ENCODE data around the gene PRKCA. TPM values are rescaled to one million over a fixed set of nuclear protein-coding genes. Genes with fewer than 3 reads are reported as not detected.
"Not testable (repeated sequence)": the region's sequence is repeated elsewhere in the genome, so short reads cannot be mapped to it uniquely, and the experiment has no call there.

PRKCA gene
- total RNA-seq, 1 experiment from 2014 or later = 4.4 TPM

DNA sequence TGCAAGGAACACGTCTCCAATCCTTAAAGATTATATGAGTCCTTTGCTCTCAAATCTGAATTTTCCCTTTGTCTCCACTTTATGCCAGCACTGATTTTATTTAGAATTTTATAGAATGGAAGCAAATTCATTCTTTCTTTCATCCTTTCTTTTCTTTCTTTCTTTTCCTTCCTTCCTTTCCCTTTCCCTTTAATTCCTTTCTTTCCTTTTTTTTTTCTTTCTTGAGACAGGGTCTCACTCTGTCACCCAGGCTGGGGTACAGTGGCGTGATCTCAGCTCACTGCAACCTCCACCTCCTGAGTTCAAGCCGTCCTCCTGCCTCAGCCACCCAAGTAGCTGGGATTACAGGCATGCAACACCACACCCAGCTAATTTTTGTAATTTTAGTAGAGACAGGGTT lies 187.2 kb downstream of the PRKCA start:
- not testable (repeated sequence) for H3K9ac ChIP-seq (ENCODE audit: low read length); H4K20me1 ChIP-seq (ENCODE audit: insufficient read depth, low read depth, low read length); H3K27me3 ChIP-seq (ENCODE audit: low read length); H3K4me3 ChIP-seq (ENCODE audit: low read length); DNase-seq; H3K9me3 ChIP-seq (ENCODE audit: low read length); H3K4me2 ChIP-seq (ENCODE audit: low read depth, low read length, poor library complexity, severe bottlenecking); H3K9me2 ChIP-seq (replicated peaks; ENCODE audit: insufficient read depth, low read length); H3K27ac ChIP-seq (ENCODE audit: low read length); H3K79me2 ChIP-seq (ENCODE audit: low read length); H3K36me3 ChIP-seq (ENCODE audit: insufficient read depth, low read length); H2AFZ ChIP-seq (ENCODE audit: low read length)
- H3K4me1 ChIP-seq (ENCODE audit: low read length) = peaks cover 14% of the 10 kb centered on the region

DNA sequence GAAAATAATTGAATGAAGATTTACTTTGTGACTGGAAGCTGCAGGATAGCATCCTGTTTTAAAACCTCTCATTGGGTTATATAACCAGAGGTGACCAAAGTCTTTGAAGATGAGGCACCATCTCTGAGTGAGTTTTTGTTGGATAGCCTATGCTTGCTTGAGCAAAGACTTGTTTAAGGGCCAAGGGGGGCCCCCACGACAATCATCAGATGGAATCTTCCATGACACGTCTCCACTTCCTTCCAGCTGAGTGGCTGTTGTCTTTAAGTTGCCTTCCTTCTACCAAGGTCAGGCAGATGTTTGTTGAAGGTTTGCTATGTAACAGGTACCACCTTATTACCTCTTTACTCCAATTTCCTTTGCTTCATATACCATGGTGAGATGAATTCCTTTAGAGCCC lies 188.8 kb downstream of the PRKCA start:
- no peak for DNase-seq
- no peak overlapping the region for H3K27ac ChIP-seq (ENCODE audit: low read length)

DNA sequence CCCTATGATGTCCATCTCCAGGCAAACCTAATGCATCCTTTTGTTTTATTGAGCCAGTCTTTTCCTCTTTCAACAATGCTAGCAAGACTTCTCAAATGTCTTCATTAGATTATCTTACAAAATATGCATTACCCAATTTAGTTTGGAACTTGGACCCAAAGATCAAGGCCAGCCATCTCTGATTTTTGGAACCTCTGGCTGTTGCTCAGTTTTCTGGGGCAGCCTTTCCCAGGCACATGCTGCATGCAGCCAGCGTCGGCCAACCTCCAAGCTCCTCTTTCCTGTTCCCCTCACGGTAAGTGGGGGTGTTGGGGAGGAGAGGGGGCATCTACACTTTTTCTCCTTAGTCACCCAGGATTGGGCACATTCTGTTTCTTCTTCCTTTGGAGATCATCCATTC lies 189.3 kb downstream of the PRKCA start:
- no peaks in the 10 kb centered on the region for H3K79me2 ChIP-seq (ENCODE audit: low read length)
- no peaks in the 10 kb centered on the region for H3K9me2 ChIP-seq (replicated peaks; ENCODE audit: insufficient read depth, low read length)
- H3K4me2 ChIP-seq (ENCODE audit: low read depth, low read length, poor library complexity, severe bottlenecking) = no peak overlapping the region
- H3K27me3 ChIP-seq (ENCODE audit: low read length) = no peaks in the 10 kb centered on the region
- H3K4me3 ChIP-seq (ENCODE audit: low read length) = no peak overlapping the region
- H4K20me1 ChIP-seq (ENCODE audit: insufficient read depth, low read depth, low read length) = no peaks in the 10 kb centered on the region
- H3K36me3 ChIP-seq (ENCODE audit: insufficient read depth, low read length) = no peaks in the 10 kb centered on the region
- H2AFZ ChIP-seq (ENCODE audit: low read length) = no peak overlapping the region
- H3K27ac ChIP-seq (ENCODE audit: low read length) = no peak overlapping the region
- H3K9me3 ChIP-seq (ENCODE audit: low read length) = no peaks in the 10 kb centered on the region
- no peak overlapping the region for H3K9ac ChIP-seq (ENCODE audit: low read length)
- peaks cover 3% of the 10 kb centered on the region; the same call in 1 of the 2 replicates for H3K4me1 ChIP-seq (ENCODE audit: low read length)
- no peak for DNase-seq

More for the DNA sequence above, 188.8 kb downstream of the PRKCA start:
- no peaks in the 10 kb centered on the region for H3K27me3 ChIP-seq (ENCODE audit: low read length)
- no peak overlapping the region for H3K4me3 ChIP-seq (ENCODE audit: low read length)
- H3K9me3 ChIP-seq (ENCODE audit: low read length) = no peaks in the 10 kb centered on the region
- no peaks in the 10 kb centered on the region for H3K36me3 ChIP-seq (ENCODE audit: insufficient read depth, low read length)
- no peak overlapping the region for H3K4me2 ChIP-seq (ENCODE audit: low read depth, low read length, poor library complexity, severe bottlenecking)
- no peaks in the 10 kb centered on the region for H3K9me2 ChIP-seq (replicated peaks; ENCODE audit: insufficient read depth, low read length)
- H3K4me1 ChIP-seq (ENCODE audit: low read length) = peaks cover 3% of the 10 kb centered on the region; the same call in 1 of the 2 replicates
- H4K20me1 ChIP-seq (ENCODE audit: insufficient read depth, low read depth, low read length) = no peaks in the 10 kb centered on the region
- no peak overlapping the region for H2AFZ ChIP-seq (ENCODE audit: low read length)
- no peaks in the 10 kb centered on the region for H3K79me2 ChIP-seq (ENCODE audit: low read length)
- H3K9ac ChIP-seq (ENCODE audit: low read length) = no peak overlapping the region

DNA sequence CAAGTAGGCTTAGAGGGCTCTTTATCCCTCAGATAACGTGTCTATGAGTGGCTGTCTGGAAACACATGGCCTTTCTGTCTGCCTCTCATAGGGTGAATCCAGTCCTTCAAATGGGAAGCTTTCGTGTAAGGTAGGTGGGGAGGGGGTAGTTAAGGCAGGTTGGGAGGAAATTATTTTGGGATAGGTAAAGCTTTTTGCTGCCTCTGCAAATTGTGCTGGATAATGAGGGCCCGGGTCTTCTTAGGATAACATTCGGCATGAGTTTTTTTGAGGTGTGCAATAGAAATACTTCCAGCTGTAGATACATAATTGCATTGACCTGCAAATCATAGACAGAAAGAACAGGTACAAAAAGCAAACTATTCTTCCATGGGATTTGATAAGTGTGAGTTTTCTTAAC lies 189.7 kb downstream of the PRKCA start:
- no peaks in the 10 kb centered on the region for H3K79me2 ChIP-seq (ENCODE audit: low read length)
- no peak overlapping the region for H3K9ac ChIP-seq (ENCODE audit: low read length)
- H3K27ac ChIP-seq (ENCODE audit: low read length) = no peak overlapping the region
- H2AFZ ChIP-seq (ENCODE audit: low read length) = no peak overlapping the region
- no peaks in the 10 kb centered on the region for H4K20me1 ChIP-seq (ENCODE audit: insufficient read depth, low read depth, low read length)
- no peaks in the 10 kb centered on the region for H3K36me3 ChIP-seq (ENCODE audit: insufficient read depth, low read length)
- H3K4me3 ChIP-seq (ENCODE audit: low read length) = no peak overlapping the region
- H3K9me3 ChIP-seq (ENCODE audit: low read length) = no peaks in the 10 kb centered on the region
- peaks cover 3% of the 10 kb centered on the region; the same call in 1 of the 2 replicates for H3K4me1 ChIP-seq (ENCODE audit: low read length)
- H3K27me3 ChIP-seq (ENCODE audit: low read length) = no peaks in the 10 kb centered on the region
- DNase-seq = no peak
- no peaks in the 10 kb centered on the region for H3K9me2 ChIP-seq (replicated peaks; ENCODE audit: insufficient read depth, low read length)
- H3K4me2 ChIP-seq (ENCODE audit: low read depth, low read length, poor library complexity, severe bottlenecking) = no peak overlapping the region

DNA sequence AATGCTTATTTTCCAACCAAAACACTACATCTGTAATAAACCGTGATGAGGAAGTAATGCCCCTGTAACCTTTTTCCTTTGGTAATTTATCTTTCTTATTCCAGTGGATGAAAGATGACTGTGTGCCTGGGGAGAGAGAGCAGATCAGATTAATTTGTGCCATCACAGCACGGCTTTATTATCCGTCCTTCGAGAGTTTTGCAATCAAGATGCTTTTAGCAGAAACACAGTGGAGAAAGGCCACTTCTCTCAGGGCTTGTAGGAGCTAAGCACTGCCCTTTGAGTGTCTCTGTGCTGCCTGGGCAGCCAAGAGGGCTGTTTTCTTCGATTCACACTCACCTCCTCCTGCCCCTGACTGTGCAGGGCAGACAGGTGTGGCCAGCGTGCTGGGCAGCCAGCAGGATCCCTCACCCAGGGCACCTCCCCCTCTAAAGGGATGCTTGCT lies 190.2 kb downstream of the PRKCA start:
- Histone ChIP-seq H4K20me1 (ENCODE audit: insufficient read depth, low read depth, low read length) (0 out of 2 replicates have a peak, but pooled peaks cover 1% of the 10 kb centered on the region), H3K36me3 (ENCODE audit: insufficient read depth, low read length) (no peaks in the 10 kb centered on the region), H3K27me3 (ENCODE audit: low read length) (no peaks in the 10 kb centered on the region), H3K9ac (ENCODE audit: low read length) (no peak overlapping the region), H3K4me1 (ENCODE audit: low read length) (peaks cover 3% of the 10 kb centered on the region; the same call in 1 of the 2 replicates), H3K4me2 (ENCODE audit: low read depth, low read length, poor library complexity, severe bottlenecking) (no peak overlapping the region), H3K9me3 (ENCODE audit: low read length) (no peaks in the 10 kb centered on the region), H2AFZ (ENCODE audit: low read length) (no peak overlapping the region), H3K9me2 (replicated peaks; ENCODE audit: insufficient read depth, low read length) (no peaks in the 10 kb centered on the region), H3K4me3 (ENCODE audit: low read length) (no peak overlapping the region), H3K27ac (ENCODE audit: low read length) (no peak overlapping the region), H3K79me2 (ENCODE audit: low read length) (no peaks in the 10 kb centered on the region)
- no peak for DNase-seq

DNA sequence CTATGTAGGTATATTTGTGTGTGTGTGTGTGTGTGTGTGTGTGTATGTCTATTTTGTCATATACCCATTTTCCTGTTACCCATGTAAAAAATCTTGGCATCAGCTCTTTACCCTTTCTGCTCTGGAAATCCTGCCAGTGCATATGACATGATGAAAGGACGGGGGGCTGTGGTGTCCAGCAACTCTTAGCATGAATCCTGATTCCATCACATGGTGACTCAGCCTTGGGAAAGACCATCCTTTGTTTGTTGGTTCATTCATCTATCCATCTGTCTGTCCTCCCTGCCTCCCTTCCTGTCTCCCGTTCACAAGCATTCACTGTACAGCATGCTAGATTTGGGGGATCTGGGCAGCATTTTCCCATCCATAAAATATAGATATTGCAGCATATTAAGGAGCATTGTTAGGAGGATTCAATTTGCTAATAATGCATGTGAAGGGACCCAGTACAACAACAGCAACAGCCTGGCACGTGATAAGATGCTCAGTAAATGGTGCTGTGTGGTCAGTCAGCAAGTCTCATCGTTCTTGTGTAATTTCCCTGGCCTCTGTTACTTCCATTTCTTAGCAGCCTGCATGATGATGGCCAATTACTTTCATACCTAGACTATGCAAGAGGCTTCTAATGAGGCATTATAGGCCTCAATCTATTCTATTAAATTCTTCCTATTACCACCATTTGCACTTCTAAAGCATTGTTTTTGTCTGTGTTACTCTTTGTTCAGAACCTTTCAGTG lies 191.0 kb downstream of the PRKCA start:
- Histone ChIP-seq H3K36me3 (ENCODE audit: insufficient read depth, low read length) (no peaks in the 10 kb centered on the region), H3K27ac (ENCODE audit: low read length) (no peak overlapping the region), H3K9me2 (replicated peaks; ENCODE audit: insufficient read depth, low read length) (no peaks in the 10 kb centered on the region), H3K27me3 (ENCODE audit: low read length) (no peaks in the 10 kb centered on the region), H3K4me3 (ENCODE audit: low read length) (no peak overlapping the region), H4K20me1 (ENCODE audit: insufficient read depth, low read depth, low read length) (0 out of 2 replicates have a peak, but pooled peaks cover 3% of the 10 kb centered on the region), H3K4me1 (ENCODE audit: low read length) (peaks cover 3% of the 10 kb centered on the region; the same call in 1 of the 2 replicates), H2AFZ (ENCODE audit: low read length) (no peak overlapping the region), H3K9me3 (ENCODE audit: low read length) (no peaks in the 10 kb centered on the region), H3K9ac (ENCODE audit: low read length) (no peak overlapping the region), H3K4me2 (ENCODE audit: low read depth, low read length, poor library complexity, severe bottlenecking) (no peak overlapping the region), H3K79me2 (ENCODE audit: low read length) (no peaks in the 10 kb centered on the region)
- DNase-seq = no peak

DNA sequence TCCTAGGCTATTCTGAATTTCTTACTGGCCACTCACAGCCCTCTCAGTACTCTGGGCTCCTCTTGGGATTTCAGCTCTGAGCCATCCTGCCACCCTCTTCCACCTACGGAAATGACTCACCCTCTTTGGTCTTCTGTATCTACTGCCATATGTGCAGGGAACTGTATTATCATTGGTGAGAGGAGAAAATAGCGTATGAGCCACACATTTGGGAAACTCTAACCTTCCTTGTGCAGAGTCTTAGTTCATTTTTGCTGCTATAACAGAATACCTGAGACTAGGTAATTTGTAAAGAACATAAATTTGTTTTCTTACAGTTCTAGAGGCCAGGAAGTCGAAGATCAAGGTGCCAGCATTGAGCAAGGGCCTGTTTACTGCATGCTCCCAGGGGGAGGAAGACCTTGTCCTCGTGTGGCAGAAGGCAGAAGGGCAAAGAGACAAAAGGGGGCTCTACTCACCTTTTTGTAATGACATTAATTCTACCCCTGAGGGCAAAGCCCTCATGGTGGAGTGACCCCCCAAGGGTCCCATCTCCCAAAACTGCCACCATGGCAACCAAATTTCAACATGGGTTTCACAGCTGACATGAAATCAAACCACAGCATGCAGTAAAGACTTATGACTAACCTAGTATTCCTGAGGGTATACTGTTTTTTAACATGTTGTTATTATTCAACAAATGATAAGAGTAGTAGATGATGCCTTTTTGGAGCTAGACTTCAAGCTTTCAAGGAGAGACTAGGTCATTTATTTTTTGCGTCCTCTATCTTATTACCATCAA lies 191.8 kb downstream of the PRKCA start:
- peaks cover 3% of the 10 kb centered on the region; the same call in 1 of the 2 replicates for H3K4me1 ChIP-seq (ENCODE audit: low read length)
- no peaks in the 10 kb centered on the region for H3K9me3 ChIP-seq (ENCODE audit: low read length)
- H3K9ac ChIP-seq (ENCODE audit: low read length) = no peak overlapping the region
- H3K4me3 ChIP-seq (ENCODE audit: low read length) = no peak overlapping the region
- H4K20me1 ChIP-seq (ENCODE audit: insufficient read depth, low read depth, low read length) = 0 out of 2 replicates have a peak, but pooled peaks cover 3% of the 10 kb centered on the region
- no peaks in the 10 kb centered on the region for H3K79me2 ChIP-seq (ENCODE audit: low read length)
- H2AFZ ChIP-seq (ENCODE audit: low read length) = no peak overlapping the region
- no peak for DNase-seq
- no peak overlapping the region for H3K27ac ChIP-seq (ENCODE audit: low read length)
- no peaks in the 10 kb centered on the region for H3K9me2 ChIP-seq (replicated peaks; ENCODE audit: insufficient read depth, low read length)
- H3K27me3 ChIP-seq (ENCODE audit: low read length) = no peaks in the 10 kb centered on the region
- no peaks in the 10 kb centered on the region for H3K36me3 ChIP-seq (ENCODE audit: insufficient read depth, low read length)
- H3K4me2 ChIP-seq (ENCODE audit: low read depth, low read length, poor library complexity, severe bottlenecking) = no peak overlapping the region

DNA sequence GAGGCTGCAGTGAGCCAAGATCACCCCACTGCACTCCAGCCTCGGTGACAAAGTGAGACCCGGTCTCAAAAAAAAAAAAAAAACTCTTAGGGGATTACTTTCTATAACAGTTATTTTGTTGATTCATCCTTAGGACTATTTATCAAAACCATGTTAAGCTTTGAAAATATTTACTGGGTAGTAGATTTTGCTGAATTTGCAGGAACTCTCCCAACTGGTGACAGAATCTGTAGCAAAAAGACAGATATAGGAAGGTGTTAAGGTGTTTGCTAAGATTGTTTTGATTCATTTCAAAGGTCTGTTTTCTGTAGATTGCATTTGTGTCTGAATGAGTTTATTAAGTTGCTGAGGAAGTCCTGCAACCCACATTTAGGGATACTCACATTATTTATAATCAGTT lies 192.6 kb downstream of the PRKCA start:
- H2AFZ ChIP-seq (ENCODE audit: low read length) = no peak overlapping the region
- no peaks in the 10 kb centered on the region for H3K79me2 ChIP-seq (ENCODE audit: low read length)

More for the DNA sequence above, 192.6 kb downstream of the PRKCA start:
- DNase-seq = no peak
- Histone ChIP-seq H3K27ac (ENCODE audit: low read length) (no peak overlapping the region), H3K27me3 (ENCODE audit: low read length) (no peaks in the 10 kb centered on the region), H3K9me3 (ENCODE audit: low read length) (no peaks in the 10 kb centered on the region), H4K20me1 (ENCODE audit: insufficient read depth, low read depth, low read length) (0 out of 2 replicates have a peak, but pooled peaks cover 3% of the 10 kb centered on the region), H3K9me2 (replicated peaks; ENCODE audit: insufficient read depth, low read length) (no peaks in the 10 kb centered on the region), H3K4me3 (ENCODE audit: low read length) (no peak overlapping the region), H3K4me1 (ENCODE audit: low read length) (no peaks in the 10 kb centered on the region), H3K9ac (ENCODE audit: low read length) (no peak overlapping the region), H3K4me2 (ENCODE audit: low read depth, low read length, poor library complexity, severe bottlenecking) (no peak overlapping the region), H3K36me3 (ENCODE audit: insufficient read depth, low read length) (no peaks in the 10 kb centered on the region)

Data from Karpas-422 (cell line).